ENCODE data around the gene ACRV1. TPM values are rescaled to one million over a fixed set of nuclear protein-coding genes. Genes with fewer than 3 reads are reported as not detected.

ACRV1 gene
- polyA plus RNA-seq, 1 donor (not counting 4 experiments of a cell fraction or from before 2014, with no cell fraction given): not detected

DNA sequence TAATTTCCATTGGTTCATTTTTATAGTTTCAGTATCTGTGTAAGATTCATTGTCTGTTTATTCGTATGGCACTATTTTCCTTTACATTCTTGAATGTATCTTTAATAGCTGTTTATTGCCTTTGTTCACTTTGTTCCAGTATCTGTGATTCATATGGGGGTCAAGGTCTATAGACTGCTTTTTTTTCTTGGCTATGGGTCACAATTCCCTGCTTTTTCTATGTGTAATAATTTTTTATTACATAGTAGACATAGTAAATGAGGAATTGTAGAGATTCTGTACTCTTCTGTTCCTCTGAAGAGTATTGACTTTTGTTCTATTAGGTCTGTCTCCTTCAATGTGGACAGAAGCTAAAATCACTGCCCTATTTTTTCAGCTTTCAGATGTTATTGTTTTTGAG lies 10.5 kb downstream of the ACRV1 start:
- no peak for FAIRE-seq

DNA sequence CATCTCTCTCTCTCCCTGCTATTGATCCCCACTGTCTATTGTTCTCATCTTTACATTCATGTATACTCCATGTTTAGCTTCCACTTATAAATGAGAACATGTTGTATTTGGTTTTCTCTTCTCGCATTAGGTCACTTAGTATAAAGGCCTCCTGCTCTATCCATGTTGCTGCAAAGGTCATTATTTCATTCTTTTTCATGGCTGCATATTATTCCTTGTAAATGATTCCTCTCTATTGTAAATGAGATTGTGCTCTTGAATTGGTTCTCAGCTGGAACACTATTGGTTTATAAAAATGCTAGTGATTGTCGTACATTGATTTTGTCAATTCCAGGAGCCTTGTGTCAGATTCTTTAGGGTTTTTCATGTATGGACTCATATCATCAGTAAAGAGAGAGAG lies 13.5 kb downstream of the ACRV1 start:
- no peak overlapping the region for H3K4me3 ChIP-seq (ENCODE audit: control insufficient read depth in 2 of 3, extremely low read depth in 1 of 3, insufficient read depth in 2 of 3, low read depth in 1 of 3, low read length in 3 of 3)
- no peaks in the 10 kb centered on the region for H3K27me3 ChIP-seq (ENCODE audit: control insufficient read depth, extremely low read depth, insufficient read depth, low read length)
- no peaks in the 10 kb centered on the region for H3K79me2 ChIP-seq (ENCODE audit: control insufficient read depth, insufficient read depth, low read length)
- peaks cover 0 to 4% of the 10 kb centered on the region in 2 experiments for H3K36me3 ChIP-seq (ENCODE audit: control insufficient read depth in 2 of 2, extremely low read depth in 1 of 2, insufficient read depth in 2 of 2, low read length in 2 of 2)
- FAIRE-seq (no peak), DNase-seq (ENCODE audit: low read depth, low spot score) (no peak)
- H3K9me3 ChIP-seq (ENCODE audit: control insufficient read depth, low read depth, low read length): no peaks in the 10 kb centered on the region
- TF ChIP-seq, protein P1, sequence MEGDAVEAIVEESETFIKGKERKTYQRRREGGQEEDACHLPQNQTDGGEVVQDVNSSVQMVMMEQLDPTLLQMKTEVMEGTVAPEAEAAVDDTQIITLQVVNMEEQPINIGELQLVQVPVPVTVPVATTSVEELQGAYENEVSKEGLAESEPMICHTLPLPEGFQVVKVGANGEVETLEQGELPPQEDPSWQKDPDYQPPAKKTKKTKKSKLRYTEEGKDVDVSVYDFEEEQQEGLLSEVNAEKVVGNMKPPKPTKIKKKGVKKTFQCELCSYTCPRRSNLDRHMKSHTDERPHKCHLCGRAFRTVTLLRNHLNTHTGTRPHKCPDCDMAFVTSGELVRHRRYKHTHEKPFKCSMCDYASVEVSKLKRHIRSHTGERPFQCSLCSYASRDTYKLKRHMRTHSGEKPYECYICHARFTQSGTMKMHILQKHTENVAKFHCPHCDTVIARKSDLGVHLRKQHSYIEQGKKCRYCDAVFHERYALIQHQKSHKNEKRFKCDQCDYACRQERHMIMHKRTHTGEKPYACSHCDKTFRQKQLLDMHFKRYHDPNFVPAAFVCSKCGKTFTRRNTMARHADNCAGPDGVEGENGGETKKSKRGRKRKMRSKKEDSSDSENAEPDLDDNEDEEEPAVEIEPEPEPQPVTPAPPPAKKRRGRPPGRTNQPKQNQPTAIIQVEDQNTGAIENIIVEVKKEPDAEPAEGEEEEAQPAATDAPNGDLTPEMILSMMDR (optimal IDR thresholded peaks at IDR 0.05 in 1 of 3, IDR thresholded peaks at IDR 0.05 in 1 of 3, conservative IDR thresholded peaks at IDR 0.05 in 1 of 3; ENCODE audit: extremely low read depth in 1 of 3, insufficient read depth in 2 of 3, low read length in 3 of 3): no peak
- no peak for TF ChIP-seq EZH2 (IDR thresholded peaks at IDR 0.05; ENCODE audit: low read length)
- H2AFZ ChIP-seq (ENCODE audit: control insufficient read depth, low read length): no peak overlapping the region
- H3K4me1 ChIP-seq (ENCODE audit: control insufficient read depth, extremely low read depth, insufficient read depth, low read length): no peaks in the 10 kb centered on the region
- dilution Hi-C loops (cut with MboI; ENCODE audit: extremely low pct_ligation_motif_present, low sequenced_read_pairs): no loop called here
- H3K4me2 ChIP-seq (ENCODE audit: control insufficient read depth, extremely low read depth, insufficient read depth, low read depth, low read length): no peak overlapping the region
- H3K9ac ChIP-seq (ENCODE audit: control insufficient read depth, extremely low read depth, insufficient read depth, low read length): no peak overlapping the region
- H4K20me1 ChIP-seq (ENCODE audit: control insufficient read depth, extremely low read depth, insufficient read depth, low read length): no peaks in the 10 kb centered on the region
- no peaks in the 10 kb centered on the region for H3K9me1 ChIP-seq (ENCODE audit: control insufficient read depth, extremely low read depth, insufficient read depth, low read length)
- no peak overlapping the region for H3K27ac ChIP-seq (ENCODE audit: control insufficient read depth, insufficient read depth, low read length)

More for the DNA sequence above, 10.5 kb downstream of the ACRV1 start:
- Histone ChIP-seq H3K9me3 (ENCODE audit: control insufficient read depth, low read depth, low read length) (no peaks in the 10 kb centered on the region), H3K36me3 (ENCODE audit: control insufficient read depth in 2 of 2, extremely low read depth in 1 of 2, insufficient read depth in 2 of 2, low read length in 2 of 2) (peaks cover 0 to 4% of the 10 kb centered on the region in 2 experiments), H3K9ac (ENCODE audit: control insufficient read depth, extremely low read depth, insufficient read depth, low read length) (no peak overlapping the region), H3K27me3 (ENCODE audit: control insufficient read depth, extremely low read depth, insufficient read depth, low read length) (no peaks in the 10 kb centered on the region), H3K4me2 (ENCODE audit: control insufficient read depth, extremely low read depth, insufficient read depth, low read depth, low read length) (no peak overlapping the region), H4K20me1 (ENCODE audit: control insufficient read depth, extremely low read depth, insufficient read depth, low read length) (no peaks in the 10 kb centered on the region), H3K9me1 (ENCODE audit: control insufficient read depth, extremely low read depth, insufficient read depth, low read length) (no peaks in the 10 kb centered on the region), H3K27ac (ENCODE audit: control insufficient read depth, insufficient read depth, low read length) (no peak overlapping the region), H3K79me2 (ENCODE audit: control insufficient read depth, insufficient read depth, low read length) (no peaks in the 10 kb centered on the region), H2AFZ (ENCODE audit: control insufficient read depth, low read length) (no peak overlapping the region), H3K4me1 (ENCODE audit: control insufficient read depth, extremely low read depth, insufficient read depth, low read length) (no peaks in the 10 kb centered on the region), H3K4me3 (ENCODE audit: control insufficient read depth in 2 of 3, extremely low read depth in 1 of 3, insufficient read depth in 2 of 3, low read depth in 1 of 3, low read length in 3 of 3) (no peak overlapping the region)
- no peak for DNase-seq (ENCODE audit: low read depth, low spot score)
- dilution Hi-C loops (cut with MboI; ENCODE audit: extremely low pct_ligation_motif_present, low sequenced_read_pairs): no loop called here
- TF ChIP-seq, protein P1 (optimal IDR thresholded peaks at IDR 0.05 in 1 of 3, IDR thresholded peaks at IDR 0.05 in 1 of 3, conservative IDR thresholded peaks at IDR 0.05 in 1 of 3; ENCODE audit: extremely low read depth in 1 of 3, insufficient read depth in 2 of 3, low read length in 3 of 3): no peak
- TF ChIP-seq EZH2 (IDR thresholded peaks at IDR 0.05; ENCODE audit: low read length): no peak

Data from keratinocyte (primary cell).